ENCODE measurements around the gene MMP15. TPM values are rescaled to one million over a fixed set of nuclear protein-coding genes. Genes with fewer than 3 reads are reported as not detected.

Gene MMP15
- total and polyA plus RNA-seq, 11 donors = 22.1 to 84.7 (median 60.8) TPM

DNA sequence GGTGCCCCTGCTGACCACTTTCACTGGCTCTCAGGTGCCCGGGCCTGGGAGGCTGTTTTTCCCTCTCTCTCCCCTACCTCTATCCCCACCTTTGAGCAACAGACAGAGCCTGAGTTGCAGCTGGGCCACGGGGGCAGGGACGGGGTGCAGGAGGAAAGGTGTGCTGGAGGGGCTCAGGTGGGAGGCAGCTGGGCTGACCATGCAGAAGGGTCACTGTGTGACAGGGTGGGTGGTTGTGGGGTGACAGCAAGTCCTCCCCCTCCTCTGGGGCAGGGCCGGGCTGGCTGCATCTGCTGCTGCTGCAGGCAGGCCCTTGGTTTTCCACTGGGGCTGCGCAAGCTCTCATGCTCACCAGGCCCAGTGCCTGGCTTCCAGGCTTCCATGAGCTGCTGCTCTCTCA is 31.7 kb upstream of the MMP15 start:
- no peak overlapping the region for H3K27ac ChIP-seq
- TF ChIP-seq, protein P1, sequence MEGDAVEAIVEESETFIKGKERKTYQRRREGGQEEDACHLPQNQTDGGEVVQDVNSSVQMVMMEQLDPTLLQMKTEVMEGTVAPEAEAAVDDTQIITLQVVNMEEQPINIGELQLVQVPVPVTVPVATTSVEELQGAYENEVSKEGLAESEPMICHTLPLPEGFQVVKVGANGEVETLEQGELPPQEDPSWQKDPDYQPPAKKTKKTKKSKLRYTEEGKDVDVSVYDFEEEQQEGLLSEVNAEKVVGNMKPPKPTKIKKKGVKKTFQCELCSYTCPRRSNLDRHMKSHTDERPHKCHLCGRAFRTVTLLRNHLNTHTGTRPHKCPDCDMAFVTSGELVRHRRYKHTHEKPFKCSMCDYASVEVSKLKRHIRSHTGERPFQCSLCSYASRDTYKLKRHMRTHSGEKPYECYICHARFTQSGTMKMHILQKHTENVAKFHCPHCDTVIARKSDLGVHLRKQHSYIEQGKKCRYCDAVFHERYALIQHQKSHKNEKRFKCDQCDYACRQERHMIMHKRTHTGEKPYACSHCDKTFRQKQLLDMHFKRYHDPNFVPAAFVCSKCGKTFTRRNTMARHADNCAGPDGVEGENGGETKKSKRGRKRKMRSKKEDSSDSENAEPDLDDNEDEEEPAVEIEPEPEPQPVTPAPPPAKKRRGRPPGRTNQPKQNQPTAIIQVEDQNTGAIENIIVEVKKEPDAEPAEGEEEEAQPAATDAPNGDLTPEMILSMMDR (IDR thresholded peaks at IDR 0.05) = no peak
- no peak for TF ChIP-seq POLR2A (IDR thresholded peaks at IDR 0.05)
- intact Hi-C loops (cut with DNase I) = loop anchor here in 2 of 10 donors (5.0 to 10.0 kb wide), 2 partner anchors 57 to 239 kb away; no protein-coding TSS in a partner anchor
- no peak overlapping the region for H3K4me3 ChIP-seq
- peaks cover 0 to 48% (median 36%) of the 10 kb centered on the region in 9 donors for H3K36me3 ChIP-seq
- WGBS, 4 donors = 86 to 98% (median 90%) methylated on average over 1 to 5 of the region's 5 CpGs
- DNase-seq (peak in 1 of 5 donors; percentile 46), ATAC-seq (no peak)
- H3K4me1 ChIP-seq = peaks cover 3 to 48% (median 17%) of the 10 kb centered on the region in 12 donors
- no peaks in the 10 kb centered on the region for H3K27me3 ChIP-seq
- no peaks in the 10 kb centered on the region for H3K9me3 ChIP-seq

DNA sequence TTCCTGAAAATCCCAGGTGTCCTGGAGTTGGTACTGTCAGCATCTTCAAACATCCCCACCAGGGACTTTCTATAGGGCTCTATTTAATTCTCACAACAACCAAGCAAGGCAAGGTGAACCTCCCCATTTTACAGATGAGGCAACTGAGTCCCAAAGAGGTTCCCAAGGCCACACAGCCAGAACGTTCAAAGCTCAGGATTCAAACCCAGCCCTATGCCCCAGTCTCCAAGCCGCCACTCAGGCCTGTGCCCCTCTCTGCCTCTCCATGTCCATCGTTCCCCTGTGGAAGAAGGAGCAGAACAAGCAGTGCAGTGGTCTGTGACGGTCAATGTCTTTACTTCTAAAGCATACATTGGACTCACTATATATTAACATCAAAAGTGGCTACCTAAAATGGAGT is 31.2 kb upstream of the MMP15 start:
- H3K4me3 ChIP-seq = no peak overlapping the region
- intact Hi-C loops (cut with DNase I) = loop anchor here in 2 of 10 donors (5.0 to 10.0 kb wide), 2 partner anchors 57 to 240 kb away; no protein-coding TSS in a partner anchor
- peaks cover 3 to 52% (median 21%) of the 10 kb centered on the region in 12 donors for H3K4me1 ChIP-seq
- DNase-seq (no peak), ATAC-seq (no peak)
- no peaks in the 10 kb centered on the region for H3K9me3 ChIP-seq
- H3K27ac ChIP-seq = peak overlapping the region in 1 of 12 donors; percentile 24
- WGBS, 4 donors = 91 to 96% (median 92%) methylated on average over 4 of the region's 4 CpGs
- peaks cover 0 to 48% (median 36%) of the 10 kb centered on the region in 9 donors for H3K36me3 ChIP-seq
- TF ChIP-seq, protein P1 (IDR thresholded peaks at IDR 0.05) = no peak
- TF ChIP-seq POLR2A (IDR thresholded peaks at IDR 0.05) = no peak
- no peaks in the 10 kb centered on the region for H3K27me3 ChIP-seq

DNA sequence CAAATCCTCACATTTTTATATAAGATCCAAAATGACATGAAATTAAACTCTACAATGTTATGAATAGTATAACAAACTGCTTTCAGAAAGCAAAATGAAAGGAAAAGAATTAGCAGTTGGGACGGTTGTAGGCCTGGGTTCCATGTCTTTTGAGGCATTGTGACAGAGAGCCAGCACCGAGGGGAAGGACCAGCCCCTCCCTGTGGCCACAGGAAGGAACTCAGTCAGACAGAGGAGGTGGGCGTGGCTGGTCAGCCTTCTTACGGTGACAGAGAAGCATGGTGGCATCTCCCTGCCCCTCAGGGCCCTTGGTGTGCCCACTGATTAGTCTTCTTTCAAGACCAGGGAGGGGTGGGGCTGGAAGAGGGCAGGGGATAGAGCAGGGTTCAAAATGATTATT is 30.8 kb upstream of the MMP15 start:
- peaks cover 0 to 48% (median 36%) of the 10 kb centered on the region in 9 donors for H3K36me3 ChIP-seq

More for the DNA sequence above, 30.8 kb upstream of the MMP15 start:
- ATAC-seq = peak in 3 of 4 donors; percentile 42 to 73 (median 51)
- no peak for TF ChIP-seq POLR2A (IDR thresholded peaks at IDR 0.05)
- TF ChIP-seq, protein P1 (IDR thresholded peaks at IDR 0.05) = peak in 7 of 12 donors; percentile 7 to 43 (median 36)
- DNase-seq = peak in 4 of 5 donors; percentile 54 to 76 (median 70)
- Histone ChIP-seq H3K9me3 (no peaks in the 10 kb centered on the region), H3K4me3 (no peak overlapping the region), H3K4me1 (peaks cover 3 to 56% (median 26%) of the 10 kb centered on the region in 12 donors), H3K27me3 (no peaks in the 10 kb centered on the region), H3K27ac (peak overlapping the region in 1 of 12 donors; percentile 24)
- WGBS, 4 donors = 21 to 32% (median 25%) methylated on average over 4 of the region's 4 CpGs
- intact Hi-C loops (cut with DNase I) = loop anchor here in 5 of 10 donors (5.0 to 10.0 kb wide), 4 partner anchors 57 to 417 kb away; no protein-coding TSS in a partner anchor

Measured in heart left ventricle (tissue), 16 donors.